ENCODE measurements around the gene MDK.

Gene MDK, protein sequence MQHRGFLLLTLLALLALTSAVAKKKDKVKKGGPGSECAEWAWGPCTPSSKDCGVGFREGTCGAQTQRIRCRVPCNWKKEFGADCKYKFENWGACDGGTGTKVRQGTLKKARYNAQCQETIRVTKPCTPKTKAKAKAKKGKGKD

DNA sequence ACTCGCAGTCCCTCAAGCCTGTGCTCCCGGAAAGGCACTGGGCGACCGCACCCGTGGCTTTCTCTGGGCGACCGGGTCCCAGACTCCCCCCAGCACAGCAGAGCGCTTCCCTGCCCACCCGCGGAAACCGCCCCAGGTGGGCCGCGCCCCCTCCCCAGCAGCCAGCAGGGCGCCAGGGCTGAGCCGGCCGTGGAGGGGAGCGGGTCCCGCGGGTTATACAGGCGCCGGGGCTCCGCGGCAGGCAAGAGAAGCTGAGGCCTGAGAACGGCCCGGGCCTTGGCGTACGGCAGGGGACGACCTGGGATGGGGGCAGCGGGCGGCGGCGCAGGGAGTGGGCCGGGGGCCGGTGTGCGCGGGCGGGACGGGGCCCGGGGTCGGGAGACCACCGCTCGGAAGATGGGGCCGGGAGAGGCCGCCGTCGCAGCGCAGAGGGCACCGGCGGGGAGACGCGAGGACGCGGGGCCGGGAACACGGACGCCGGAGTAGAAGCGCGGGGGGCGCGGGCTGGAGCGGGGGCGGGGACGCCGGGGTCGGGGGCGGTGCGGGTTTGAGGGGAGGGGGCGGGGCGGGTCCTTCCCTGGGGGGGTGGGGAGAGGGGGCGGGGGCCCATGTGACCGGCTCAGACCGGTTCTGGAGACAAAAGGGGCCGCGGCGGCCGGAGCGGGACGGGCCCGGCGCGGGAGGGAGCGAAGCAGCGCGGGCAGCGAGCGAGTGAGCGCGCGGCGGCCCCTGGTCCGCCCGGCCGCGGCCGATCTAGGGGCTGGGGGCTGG, at the start of gene MDK:
Gene MDK, plus strand, starts transcription at position 622 of the 771 bp plus-strand sequence. CDS start 389 bp downstream, outside the sequence.
- DNase-seq: peak; percentile 78

DNA sequence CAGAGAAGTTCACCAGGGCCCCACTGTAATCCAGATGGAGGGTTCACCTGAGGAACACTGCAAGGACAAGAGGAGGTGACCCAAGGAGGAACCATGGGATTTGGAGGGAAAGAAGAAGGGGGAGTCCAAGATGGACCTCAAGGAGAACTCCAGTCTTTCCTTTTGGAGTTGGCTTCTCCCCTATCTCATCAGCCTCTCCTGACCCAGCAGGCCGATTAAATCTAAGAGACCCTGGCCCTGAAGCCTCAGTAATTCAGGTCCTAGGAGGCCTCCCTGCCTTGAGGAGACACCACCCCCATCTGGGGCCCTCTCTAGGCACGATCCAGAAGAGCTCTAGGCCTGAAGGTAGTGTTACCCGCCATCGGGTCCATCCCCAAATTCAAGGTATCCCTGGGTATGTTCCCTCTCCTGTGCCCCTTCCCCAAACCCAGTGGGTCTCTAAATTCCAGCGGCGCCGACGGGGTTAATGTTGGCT, 49.3 kb upstream of the MDK start:
- DNase-seq: no peak

DNA sequence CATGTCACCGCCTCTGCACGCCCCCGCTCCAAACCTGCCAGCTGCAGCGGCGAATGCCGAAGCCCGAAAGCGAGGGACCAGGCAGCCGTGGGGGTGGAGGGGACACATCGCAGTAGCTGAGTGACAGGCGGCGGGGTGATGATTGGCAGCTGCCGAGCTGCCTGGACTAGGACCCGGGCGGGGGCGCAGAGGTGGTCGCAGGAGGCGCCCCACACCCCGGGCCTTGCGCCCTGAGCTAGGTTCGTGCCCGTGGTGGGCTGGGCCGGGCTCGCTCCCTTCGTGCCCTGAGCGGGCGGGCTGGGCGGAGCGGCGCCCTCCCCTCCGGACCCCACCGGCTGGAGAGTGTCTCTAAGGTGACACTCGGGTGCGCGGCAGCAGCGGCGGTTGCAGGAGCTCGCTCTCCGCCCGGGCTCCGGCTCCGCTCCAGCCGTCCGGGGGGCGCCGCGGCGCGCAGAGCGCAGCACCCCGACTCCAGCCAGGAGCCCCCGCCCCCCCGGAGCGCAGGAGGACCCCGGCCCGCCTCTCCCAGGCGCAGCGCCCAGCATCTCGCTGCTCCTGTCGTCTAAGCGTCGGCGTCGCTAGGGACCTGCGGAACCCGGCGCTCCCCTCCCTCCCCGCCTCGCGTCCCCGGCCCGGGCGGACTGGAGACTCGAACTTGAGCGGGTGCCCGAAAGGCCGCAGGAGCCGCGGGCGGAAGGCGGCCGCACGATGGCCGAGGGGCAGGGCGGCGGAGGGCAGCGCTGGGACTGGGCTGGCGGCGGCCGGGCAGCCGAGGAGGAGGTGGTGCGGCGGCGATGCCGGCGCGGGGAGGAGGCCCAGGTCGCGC, 48.7 kb upstream of the MDK start:
- no peak for DNase-seq

DNA sequence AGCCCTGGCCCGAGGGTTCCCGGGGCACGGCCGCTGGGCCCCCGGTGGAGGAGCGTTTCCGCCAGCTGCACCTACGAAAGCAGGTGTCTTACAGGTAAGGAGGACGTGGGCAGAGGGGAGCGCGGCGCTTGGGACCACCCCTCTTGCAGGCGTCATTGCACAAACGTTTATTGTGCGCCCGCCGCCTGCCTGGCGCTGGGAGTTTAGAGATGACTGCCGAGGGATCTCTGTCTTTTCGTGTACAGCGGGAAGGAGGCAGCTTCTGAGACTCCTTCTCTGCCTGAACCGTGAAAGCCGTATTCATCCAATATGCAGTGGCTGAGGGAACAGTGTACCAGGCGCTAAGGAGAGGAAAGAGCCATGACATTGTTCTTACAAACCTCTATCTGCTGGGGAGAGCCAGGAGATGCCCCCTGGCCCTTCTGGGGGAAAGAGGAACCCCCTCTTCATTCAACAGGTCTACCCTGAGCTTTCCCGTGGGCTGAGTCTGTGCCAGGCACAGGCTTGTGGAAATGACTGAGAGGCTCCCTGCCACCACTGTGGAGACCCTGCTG, 48.0 kb upstream of the MDK start:
- DNase-seq: no peak

DNA sequence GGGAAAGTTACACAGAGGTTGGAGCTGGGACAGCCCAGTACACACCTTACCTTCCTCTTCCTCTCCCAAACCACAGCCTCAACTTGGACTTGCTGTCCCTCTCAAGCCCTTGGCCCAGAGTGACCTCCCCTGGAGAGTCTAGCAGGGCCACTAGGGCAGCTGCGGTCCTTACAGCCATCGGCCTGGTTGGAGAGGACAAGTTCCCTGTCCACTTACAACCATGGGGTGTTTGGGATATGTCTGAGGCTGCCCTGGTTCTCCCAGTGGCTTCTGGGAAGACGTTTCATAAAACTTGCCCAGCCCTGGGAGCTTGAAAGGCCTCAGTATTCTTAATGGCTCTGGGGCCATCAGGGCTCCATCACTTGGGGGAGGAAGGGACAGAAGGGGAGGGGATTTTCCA, 47.3 kb upstream of the MDK start:
- DNase-seq: no peak

DNA sequence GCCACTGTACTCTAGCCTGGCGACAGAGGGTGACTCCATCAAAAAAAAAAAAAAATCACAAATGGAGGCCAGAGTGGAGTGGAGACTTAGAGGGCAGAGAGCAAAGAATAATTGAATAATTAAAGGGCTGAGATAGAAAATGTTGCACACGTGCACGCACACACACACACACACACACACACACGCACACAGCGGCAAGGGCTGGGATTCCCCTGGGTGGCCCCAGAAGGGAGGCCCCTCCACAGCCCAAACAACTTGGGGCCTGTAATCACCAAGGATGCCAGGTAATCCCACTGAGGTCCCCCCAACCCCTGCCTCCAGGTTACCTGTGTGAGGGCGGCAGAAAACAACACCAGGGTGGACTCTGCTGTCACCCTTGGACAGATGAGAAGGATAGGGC, 46.2 kb upstream of the MDK start:
- DNase-seq: no peak

DNA sequence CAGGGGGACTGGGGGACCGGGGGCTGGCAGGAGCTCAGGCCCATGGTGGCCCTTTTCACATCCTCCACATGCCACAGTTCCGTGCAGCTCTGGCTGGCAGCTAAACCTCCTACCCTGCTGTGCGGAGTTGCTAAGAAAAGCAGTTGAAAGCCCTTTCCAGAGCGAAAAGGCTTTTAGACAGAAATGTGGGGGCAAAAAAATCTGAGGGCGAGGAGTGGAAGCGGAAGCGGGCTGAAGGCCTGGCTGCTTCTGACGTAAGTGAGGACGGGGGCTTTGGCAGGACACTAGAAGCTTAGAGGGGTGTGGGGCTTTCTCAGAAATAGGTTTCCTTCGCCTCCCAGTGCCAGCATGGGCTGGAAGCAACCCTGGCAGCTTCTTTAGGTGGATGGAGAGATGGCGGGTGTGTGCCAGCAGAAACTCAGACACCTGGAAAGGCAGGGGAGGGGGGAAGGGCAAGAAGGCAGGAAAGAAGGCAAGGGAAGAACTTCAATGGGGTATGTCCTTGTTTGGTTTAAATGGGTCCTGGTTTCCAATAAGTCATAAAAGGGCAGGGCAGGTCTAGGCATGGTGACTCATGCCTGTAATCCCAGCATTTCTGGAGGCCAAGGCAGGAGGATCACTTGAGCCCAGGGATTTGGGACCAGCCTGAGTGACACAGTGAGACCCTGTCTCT, 45.4 kb upstream of the MDK start:
- no peak for DNase-seq

DNA sequence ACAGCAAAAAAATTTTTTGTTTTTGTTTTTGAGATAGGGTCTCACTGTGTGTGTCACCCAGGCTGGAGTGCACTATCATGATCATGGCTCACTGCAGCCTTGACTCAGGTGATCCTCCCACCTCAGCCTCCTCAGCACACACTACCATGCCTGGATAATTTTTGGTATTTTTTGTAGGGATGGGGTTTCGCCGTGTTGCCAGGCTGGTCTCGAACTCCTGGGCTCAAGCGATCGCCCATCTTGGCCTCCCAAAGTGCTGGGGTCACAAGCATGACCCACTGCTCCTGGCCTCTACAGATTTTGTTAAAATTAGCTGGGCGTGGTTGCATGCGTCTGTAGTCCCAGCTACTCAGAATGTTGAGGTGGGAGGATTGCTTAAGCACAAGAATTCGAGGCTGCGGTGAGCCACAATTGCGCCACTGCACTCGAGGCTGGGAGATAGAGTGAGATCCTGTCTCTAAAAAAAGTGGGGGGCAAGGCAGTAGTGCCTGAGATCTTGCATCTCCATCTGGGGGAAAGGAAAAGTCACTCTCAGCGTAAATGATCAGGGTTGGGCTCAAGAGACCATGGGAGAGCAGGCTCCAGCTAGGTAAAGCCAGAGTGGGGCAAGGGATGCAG, 44.8 kb upstream of the MDK start:
- DNase-seq: no peak

DNA sequence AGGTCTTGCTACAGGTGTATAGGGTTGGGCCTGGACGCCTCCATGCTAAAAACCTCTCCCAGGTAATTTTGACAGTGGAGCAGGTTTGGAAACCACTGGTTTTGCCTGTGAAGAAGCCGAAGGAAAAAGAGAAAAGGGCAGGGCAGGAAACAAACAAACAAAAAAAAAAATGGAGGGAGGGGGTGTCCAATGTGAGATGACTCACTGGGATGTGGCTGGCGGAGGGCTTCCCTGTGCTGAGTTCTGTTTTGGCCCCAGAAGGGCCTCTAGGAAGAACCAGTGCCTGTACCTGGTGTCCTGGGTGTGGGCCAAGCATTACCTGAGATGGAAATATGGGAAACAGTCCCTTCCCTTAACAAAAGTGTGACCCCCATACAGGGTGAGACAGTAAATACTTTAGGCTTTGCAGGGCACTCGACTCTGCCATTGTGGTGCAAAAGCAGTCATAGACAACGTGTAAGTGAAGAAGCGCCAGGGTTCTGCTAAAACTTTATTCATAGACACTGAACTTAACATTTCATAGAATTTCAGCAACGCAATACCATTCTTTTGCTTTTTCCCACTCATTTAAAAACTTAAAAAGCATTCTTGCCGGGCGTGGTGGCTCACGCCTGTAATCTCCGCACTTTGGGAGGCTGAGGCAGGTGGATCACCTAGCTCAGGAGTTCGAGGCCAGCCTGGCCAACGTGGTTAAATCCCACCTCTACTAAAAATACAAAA, 43.7 kb upstream of the MDK start:
- DNase-seq: no peak

DNA sequence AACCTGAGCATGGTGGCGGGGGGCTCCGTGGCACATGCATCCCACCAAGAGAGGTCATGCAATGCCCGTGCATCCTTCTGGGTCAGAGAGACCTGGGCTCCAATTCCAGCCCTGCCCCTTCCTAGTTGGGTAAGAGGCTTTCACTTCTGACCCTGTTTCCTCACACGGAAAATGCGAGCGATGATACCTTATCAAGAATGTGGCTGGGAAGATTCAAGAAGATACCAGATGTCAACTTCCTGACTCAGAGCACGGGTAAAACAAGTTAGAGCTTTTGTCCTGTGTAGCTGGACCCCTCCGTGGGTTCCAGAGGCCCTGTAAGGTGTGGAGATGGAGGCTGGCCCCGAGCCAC, 42.9 kb upstream of the MDK start:
- no peak for DNase-seq

DNA sequence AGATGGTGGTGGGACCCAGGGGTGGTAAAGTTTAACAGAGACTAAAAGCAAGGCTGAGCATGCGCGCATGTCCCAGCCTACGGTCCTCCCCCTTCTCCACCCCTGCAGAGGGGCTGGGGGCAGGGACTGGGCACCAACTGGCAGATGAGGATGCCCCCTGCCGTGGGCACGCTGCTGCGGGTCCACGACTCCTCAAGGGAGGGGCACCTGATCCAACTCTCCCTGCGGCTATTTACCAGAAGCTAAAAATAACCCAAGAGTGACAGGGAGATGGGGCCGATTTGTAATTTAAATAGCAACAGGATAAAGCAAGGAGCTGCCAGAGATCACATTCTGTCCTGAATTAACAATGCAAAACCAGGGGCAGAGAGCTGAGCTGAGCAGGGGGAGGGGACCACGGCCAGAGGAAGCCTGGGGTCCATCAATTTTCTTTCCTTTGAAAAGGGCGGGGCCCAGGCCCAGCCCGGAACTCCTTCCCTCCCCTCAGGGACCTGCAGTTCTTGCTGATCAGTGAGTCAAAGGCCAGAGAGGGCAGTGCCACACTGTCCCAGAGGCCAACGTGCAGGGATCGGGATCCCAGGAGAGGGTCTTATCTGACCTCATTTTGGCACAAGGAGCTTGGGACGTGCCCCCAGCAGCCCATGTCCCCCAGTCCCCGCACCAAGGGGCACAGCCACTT, 42.3 kb upstream of the MDK start:
- DNase-seq: peak; percentile 34

DNA sequence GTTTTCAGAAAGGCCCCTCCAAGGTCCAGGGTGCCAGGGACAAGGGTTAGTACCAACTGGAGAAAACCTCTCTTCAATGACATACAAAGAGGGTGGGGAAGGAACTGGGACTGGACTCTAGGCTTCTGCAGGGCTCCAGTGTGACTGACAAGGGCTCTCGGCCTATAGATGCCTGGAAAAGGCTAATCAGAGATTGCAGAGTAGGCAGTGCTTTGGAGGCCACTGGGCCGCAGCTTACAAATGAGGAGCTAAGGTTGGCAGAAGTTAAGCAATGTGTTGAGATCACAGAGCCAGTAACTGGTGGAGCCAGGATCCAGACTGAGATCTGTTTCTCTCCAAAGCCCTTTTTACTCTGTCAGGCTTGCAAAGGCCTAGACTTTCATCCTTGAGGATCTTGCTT, 41.7 kb upstream of the MDK start:
- DNase-seq: peak; percentile 22

DNA sequence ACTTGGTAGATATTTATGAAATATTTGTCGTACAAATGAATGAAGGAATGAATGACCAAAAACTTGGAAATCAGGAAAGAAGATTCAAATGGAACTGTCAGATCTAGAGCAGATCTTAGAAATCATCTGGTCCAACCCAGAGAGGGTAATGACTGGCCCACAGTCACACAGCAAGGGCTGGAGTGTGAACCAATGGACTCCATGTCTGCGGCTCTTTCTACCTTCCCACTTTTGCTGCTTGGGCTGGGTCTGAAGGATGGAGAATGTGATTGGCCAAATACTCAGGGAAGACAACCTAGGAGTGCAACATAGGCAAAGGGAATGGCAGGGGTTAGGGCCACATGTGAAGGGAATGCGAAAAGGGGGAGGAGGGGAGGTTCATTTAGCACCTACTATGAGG, 40.0 kb upstream of the MDK start:
- no peak for DNase-seq

DNA sequence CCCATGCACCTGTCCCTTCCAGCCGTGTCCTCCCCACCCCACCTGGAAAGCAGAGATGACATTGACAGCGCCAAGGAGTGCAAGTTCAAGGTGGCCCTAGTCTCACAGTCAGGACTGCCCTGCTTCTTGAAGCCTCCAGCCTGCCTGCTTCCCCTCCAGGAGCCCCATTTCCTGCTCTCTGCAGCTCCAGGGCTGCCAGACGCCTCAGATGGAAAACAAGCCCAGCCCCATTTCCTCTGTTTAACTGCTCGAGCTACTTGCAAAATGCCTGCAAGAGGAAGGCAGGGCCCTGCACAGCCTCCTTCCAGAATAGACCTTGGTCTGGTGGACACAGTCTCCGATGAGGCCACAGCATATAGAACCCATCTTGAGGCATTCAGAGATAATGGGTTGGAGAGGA, 39.2 kb upstream of the MDK start:
- DNase-seq: peak; percentile 80

DNA sequence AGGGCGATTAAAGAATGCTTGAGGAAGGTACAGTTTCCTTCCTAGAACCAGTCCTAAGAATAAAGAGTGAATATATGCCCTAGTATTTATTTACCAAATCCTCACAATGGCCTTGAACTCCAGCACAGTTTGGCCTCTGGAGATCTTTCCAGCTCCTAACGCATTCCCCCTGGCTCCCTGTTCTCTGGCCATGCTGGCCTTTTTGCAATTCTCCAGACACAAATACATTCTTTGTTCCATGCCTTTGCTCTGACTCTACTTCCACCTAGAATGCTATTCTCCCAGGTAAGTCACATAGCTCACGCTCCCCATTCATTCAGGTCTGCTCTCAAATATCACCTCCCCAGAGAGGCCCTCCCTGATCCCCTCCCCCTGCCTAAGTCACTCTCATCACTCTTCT, 37.9 kb upstream of the MDK start:
- no peak for DNase-seq

DNA sequence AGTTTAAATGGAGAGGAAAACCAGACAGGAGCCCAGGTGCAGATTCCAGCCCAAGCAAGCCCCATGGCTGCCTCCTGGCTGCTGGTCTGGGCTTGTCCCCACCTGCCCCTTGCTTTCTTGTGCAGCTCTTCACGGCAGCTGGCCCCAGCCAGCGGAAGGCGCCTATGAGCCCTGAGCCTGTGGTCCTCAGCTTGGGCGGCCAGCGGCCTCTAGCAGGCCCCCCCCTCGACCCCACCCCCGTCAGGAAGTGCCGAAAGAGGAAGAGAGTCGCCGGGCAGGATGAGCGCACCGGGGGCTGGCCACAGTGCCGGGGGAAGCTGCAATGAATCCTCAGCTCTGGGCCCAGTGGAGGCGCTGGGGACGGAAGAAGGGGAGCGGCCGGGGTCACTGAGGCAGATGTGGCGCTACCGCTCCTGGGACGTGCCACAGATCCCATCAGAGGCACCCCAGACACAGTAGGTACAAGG, 36.3 kb upstream of the MDK start:
- DNase-seq: peak; percentile 66

DNA sequence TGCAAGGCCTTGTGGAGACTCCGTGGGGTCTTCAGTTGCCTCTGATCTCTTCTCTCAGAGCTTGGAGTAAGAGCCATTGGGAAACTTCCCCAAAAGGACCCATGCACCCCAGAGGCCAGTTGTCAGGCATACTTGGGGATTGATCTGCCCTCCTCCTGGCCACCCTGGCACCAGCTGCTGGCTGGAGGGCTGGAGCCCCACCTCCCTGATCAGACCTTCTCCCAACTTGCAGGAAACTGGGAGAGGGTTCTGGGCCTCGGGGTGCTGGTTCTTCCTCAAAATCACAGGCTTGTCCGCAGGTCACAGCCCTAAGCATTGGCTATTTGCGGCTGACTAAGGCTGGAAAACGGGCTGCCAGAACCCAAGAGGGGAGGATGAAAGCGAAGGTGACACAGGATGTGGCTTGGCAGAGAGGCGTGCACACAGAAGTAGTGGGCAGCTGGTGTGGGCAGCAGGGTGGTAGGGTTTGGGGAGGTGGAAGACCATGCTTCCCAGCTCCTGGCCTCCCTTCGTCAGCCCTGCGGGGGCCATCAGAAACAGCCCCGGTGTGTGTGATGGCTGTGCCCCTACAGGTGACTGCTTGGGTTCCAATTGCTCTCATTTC, 35.5 kb upstream of the MDK start:
- peak; percentile 19 for DNase-seq

DNA sequence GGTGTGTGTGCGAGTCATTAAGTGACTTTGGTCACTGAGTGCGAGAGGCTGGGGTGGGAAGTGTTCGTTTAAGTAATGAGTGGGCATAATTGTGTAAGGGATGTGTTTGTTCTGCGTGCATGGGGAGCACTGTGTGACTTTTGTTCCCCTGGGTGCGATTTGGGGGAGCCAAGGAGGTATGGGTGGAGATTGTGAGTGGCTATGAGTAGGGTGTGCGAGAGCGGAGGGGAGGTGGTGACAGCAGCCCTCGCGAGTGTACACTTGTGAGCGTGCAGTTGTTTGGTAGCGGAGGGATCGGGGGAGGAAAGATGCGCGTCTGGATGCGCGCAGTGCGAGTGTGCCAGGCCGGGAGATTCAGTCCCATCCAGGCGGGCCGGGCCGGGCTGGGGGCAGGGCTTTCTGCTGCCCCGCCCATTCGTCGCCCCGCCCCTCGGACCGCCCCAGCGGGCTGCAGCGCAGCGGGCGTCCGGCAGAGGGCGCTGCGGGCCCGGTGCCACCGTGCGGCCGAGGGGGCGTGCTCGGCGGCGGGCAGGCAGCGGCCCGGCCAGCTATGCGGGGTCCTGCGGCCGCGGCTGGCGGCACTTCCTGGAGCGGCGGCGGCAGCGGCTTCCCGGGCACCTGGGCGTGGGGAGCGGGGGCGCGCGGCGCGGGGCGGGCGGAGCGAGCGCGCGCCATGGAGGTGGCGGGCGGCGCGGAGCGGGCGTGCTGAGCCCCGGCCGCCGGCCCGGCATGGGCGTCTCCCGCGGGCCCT, 34.4 kb upstream of the MDK start, which contains the start of gene DGKZ:
Gene DGKZ, plus strand, starts transcription at position 578 of the 751 bp plus-strand sequence. CDS start 197 bp downstream, outside the sequence.
- peak; percentile 92 for DNase-seq

DNA sequence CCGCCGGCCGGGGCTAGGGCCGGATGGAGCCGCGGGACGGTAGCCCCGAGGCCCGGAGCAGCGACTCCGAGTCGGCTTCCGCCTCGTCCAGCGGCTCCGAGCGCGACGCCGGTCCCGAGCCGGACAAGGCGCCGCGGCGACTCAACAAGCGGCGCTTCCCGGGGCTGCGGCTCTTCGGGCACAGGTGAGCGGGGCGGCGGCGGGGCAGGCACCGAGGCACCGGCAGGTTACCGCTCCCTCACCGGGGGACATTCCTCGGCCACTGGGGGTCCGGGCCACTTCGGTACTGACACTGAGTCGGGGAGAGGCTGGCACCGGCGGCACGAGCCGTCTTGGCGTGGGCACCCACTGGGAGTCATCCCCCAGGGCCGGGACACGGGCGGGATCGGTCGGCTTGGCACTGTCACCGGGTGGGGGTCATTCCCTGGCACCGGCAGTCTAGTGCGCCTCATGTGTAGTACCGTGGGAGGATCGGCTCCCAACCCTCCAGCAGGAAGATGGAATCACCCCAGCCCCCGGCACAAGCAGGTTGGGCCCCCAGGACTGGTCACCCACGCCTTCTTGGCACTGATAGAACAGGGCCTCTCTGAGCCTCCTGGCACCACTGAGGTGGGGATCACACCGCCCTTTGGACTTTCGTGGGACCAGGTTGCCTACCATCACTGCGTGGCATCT, 33.7 kb upstream of the MDK start:
- DNase-seq: no peak
